Left lobe of liver (tissue), 2 donors: Measurements from ENCODE around the gene EXD3. TPM values are rescaled to one million over a fixed set of nuclear protein-coding genes. Genes with fewer than 3 reads are reported as not detected.
A peak's percentile ranks its signal among the peaks of the same experiment; 100 is the strongest.

ENCODE experiments used
- ATAC-seq: fragments of 200-7000 bp; cut with Tn5 transposase; one replicate; pipeline ENCODE4 v1.9.1; 2020; ENCODE audit warnings: mild to moderate bottlenecking, moderate library complexity
- DNase-seq: peaks from one replicate; pipeline ENCODE4 v3.0.0-alpha.2; 2020; ENCODE audit warnings: low spot score
- total RNA-seq: library from RNA; stranded (reverse); gene quantifications from one replicate; pipeline ENCODE4 v1.2.1, GENCODE V29; 2021
- donor health status: DM: no; HTN: no; CAD: no; lungs with moderate emphysema.
- donor health status: DM: no; HTN: yes; CAD: no.

Gene EXD3
- total RNA-seq, 1 donor from 2014 or later, result 19.3 TPM

- DNase-seq (no peak), ATAC-seq (no peak)
These were observed 122.3 kb downstream of the EXD3 start for GRCh38 chr9:137300567-137301080.

- no peak for DNase-seq
These were observed 123.0 kb downstream of the EXD3 start for GRCh38 chr9:137299938-137300337.

GRCh38 chr9:137299203-137299565, 123.8 kb downstream of the EXD3 start:
- DNase-seq (no peak), ATAC-seq (no peak)

More at GRCh38 chr9:137299938-137300337, 123.0 kb downstream of the EXD3 start:
- ATAC-seq, result no peak

- no peak for ATAC-seq
- DNase-seq, result no peak
These were observed 124.4 kb downstream of the EXD3 start for GRCh38 chr9:137298401-137299202.

GRCh38 chr9:137297966-137298365, 125.0 kb downstream of the EXD3 start:
- DNase-seq, result no peak

GRCh38 chr9:137296670-137297664, 126.0 kb downstream of the EXD3 start:
- ATAC-seq (peak; percentile 37), DNase-seq (peak; percentile 75)

More at GRCh38 chr9:137297966-137298365, 125.0 kb downstream of the EXD3 start:
- no peak for ATAC-seq

- no peak for DNase-seq
- no peak for ATAC-seq
These were observed 126.9 kb downstream of the EXD3 start for GRCh38 chr9:137295849-137296669.

- ATAC-seq (peak; percentile 80), DNase-seq (no peak)
These were observed 127.6 kb downstream of the EXD3 start for GRCh38 chr9:137295238-137295811.

GRCh38 chr9:137294681-137295237, 128.2 kb downstream of the EXD3 start:
- ATAC-seq (peak; percentile 45), DNase-seq (no peak)

- ATAC-seq (peak; percentile 58), DNase-seq (no peak)
These were observed 128.8 kb downstream of the EXD3 start for GRCh38 chr9:137294091-137294680.

- ATAC-seq, result peak; percentile 5
These were observed 129.4 kb downstream of the EXD3 start for GRCh38 chr9:137293482-137294090.

GRCh38 chr9:137293094-137293481, 129.9 kb downstream of the EXD3 start:
- no peak for ATAC-seq
- no peak for DNase-seq

More at GRCh38 chr9:137293482-137294090, 129.4 kb downstream of the EXD3 start:
- no peak for DNase-seq

- peak; percentile 69 for DNase-seq
- peak; percentile 100 for ATAC-seq
These were observed 136.0 kb downstream of the EXD3 start for GRCh38 chr9:137286975-137287383.

GRCh38 chr9:137281345-137282116, 141.4 kb downstream of the EXD3 start:
- ATAC-seq, result no peak
- DNase-seq, result no peak

GRCh38 chr9:137280474-137281344, 142.3 kb downstream of the EXD3 start:
- ATAC-seq, result no peak

GRCh38 chr9:137279741-137280473, 143.1 kb downstream of the EXD3 start:
- DNase-seq (no peak), ATAC-seq (no peak)

More at GRCh38 chr9:137280474-137281344, 142.3 kb downstream of the EXD3 start:
- DNase-seq, result no peak
